Measurements from ENCODE around the gene COMMD10.
"Not testable (repeated sequence)": the region's sequence is repeated elsewhere in the genome, so short reads cannot be mapped to it uniquely, and the experiment has no call there.

Gene COMMD10

DNA sequence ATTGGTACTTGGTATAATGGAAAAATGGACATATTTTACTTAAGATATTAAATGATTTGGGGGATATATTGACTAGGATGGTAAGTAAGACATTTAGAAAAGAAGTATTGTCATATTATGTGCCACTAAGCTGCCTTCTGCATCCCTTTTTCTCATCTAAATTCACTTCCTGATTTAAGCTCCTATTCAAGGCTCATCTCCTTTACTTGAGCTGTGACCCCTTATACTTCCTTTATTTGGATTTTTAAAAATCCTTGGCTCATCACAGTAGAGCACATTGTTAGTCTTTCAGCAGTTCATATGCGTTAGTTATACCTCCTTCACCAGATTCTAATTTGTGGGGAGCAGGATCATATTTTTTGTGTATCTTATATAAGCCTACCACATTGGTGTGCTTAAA is 6.6 kb downstream of the COMMD10 start:
- in situ Hi-C loops (cut with MboI; ENCODE audit: low sequenced_read_pairs) = no loop called here

DNA sequence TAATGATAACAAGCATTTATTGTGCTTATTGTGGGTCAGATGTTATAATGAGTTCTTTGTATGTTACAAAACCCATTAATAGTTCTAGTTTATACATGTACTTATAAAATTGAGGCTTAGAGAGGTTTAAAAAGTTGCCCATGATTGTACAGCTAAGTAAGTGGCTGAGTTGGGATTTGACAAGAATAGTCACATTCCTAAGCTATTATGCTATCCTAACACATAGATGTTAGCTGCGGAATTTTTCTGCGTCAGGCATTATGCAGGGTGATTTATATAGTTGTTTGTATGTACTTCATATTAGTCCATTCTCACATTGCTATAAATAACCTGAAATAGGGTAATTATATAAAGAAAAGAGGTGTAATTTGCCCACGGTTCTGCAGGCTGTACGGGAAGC is 12.5 kb downstream of the COMMD10 start:
- in situ Hi-C loops (cut with MboI; ENCODE audit: low sequenced_read_pairs) = no loop called here

GRCh38 chr5:116098998-116099397 is 14.2 kb downstream of the COMMD10 start:
- in situ Hi-C loops (cut with MboI; ENCODE audit: low sequenced_read_pairs) = no loop called here

- in situ Hi-C loops (cut with MboI; ENCODE audit: low sequenced_read_pairs) = not testable (repeated sequence)
Measured at GRCh38 chr5:116104941-116105340, 20.1 kb downstream of the COMMD10 start.

DNA sequence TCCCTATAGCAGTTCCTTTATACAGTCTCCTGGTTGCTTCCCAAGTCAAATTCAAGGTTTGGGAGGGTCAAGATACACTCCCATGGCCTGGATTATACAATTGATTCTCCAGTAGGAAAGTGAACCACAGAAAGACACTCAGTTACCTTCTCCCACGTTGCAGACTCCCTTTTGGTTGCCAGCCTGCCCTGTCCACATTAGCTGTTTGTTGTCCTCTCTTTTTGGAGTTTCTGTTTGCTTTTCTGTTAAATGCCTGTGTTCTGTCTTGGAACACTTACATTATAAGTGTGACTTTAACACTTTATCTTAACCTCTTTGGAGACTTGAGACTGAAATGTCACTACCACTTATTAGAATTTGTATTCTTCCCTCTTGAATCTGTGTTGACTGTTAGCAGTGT is 30.3 kb downstream of the COMMD10 start:
- in situ Hi-C loops (cut with MboI; ENCODE audit: low sequenced_read_pairs) = no loop called here

DNA sequence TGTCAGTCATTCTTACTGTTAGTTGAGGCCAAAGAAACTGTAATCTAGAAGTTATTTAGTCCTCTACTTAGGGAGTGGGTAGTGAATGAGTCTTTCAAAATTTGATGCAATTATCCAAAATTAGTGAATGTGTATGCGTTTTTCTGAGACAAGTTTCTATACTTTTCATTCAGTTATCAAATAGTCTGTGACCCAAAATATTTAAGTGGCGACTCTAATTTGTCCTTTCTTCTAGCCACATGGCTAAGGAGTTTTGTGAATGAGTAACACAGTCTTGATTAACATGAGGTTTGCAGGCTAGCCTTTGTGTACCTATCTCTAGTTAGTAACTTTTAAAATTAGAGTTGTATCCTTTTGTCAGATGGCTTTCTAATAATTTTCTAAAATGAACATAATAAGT is 45.6 kb downstream of the COMMD10 start:
- in situ Hi-C loops (cut with MboI; ENCODE audit: low sequenced_read_pairs) = loop anchor here (25.0 kb wide), 1 partner anchor 807 kb away; no protein-coding TSS in a partner anchor

DNA sequence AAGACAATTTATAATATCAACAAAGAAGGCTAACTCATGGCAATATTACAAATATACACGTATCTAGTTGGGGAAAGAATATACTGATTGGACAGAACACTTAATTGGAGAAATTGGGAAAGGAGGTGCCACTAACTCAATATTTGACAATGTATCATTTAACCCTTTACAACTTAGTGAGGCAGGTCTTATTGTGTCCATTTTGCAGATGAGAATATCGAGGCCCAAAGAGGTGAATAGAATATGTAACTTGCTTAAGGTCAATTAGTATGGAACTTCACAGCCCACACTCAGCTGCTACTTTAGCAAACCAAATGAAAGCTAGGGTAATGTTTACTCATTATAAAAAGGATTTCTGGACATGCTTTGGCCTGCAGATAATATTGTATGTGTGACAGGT is 46.2 kb downstream of the COMMD10 start:
- in situ Hi-C loops (cut with MboI; ENCODE audit: low sequenced_read_pairs) = loop anchor here (25.0 kb wide), 1 partner anchor 806 kb away; no protein-coding TSS in a partner anchor

DNA sequence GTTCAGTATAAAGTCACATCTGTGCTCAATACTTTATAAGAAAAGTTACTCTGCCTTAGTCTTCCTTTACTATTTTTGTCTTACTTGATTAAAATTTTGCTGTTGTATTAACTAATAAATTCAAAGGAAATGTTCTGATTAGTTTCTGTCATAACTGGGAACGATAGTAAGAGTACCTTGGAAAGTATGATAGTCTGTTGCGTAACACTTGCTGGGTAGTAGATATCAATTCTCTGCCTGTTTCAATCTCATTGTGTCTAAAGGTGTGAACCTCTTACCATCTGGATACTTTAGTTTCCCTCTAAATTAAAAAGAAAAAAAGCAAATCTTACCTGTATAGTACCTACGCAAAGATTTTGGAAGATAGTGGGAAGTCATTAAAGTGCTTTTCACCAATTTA is 48.5 kb downstream of the COMMD10 start:
- in situ Hi-C loops (cut with MboI; ENCODE audit: low sequenced_read_pairs) = loop anchor here (25.0 kb wide), 1 partner anchor 804 kb away; no protein-coding TSS in a partner anchor

DNA sequence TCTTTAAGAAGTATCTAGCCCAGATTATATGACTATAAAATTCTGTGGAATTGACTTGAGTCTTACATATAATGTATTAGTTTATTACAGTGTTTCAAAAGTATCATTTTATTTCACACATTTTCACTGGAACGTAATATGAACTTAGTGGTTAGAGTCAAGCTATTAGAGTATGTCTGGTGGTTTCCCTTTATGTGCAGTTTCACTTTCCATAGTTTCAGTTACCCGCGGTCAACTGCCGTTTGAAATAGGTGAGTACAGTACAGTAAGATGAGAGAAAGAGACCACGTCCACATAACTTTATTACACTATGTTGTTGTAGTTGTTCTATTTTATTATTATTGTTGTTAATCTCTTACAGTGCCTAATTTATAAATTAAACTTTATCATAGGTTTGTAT is 50.5 kb downstream of the COMMD10 start:
- in situ Hi-C loops (cut with MboI; ENCODE audit: low sequenced_read_pairs) = loop anchor here (25.0 kb wide), 1 partner anchor 802 kb away; no protein-coding TSS in a partner anchor

GRCh38 chr5:116137544-116138378 is 52.9 kb downstream of the COMMD10 start:
- in situ Hi-C loops (cut with MboI; ENCODE audit: low sequenced_read_pairs) = loop anchor here (25.0 kb wide), 1 partner anchor 800 kb away; no protein-coding TSS in a partner anchor

GRCh38 chr5:116142495-116142894 is 57.7 kb downstream of the COMMD10 start:
- in situ Hi-C loops (cut with MboI; ENCODE audit: low sequenced_read_pairs) = loop anchor here (25.0 kb wide), 1 partner anchor 795 kb away; no protein-coding TSS in a partner anchor

DNA sequence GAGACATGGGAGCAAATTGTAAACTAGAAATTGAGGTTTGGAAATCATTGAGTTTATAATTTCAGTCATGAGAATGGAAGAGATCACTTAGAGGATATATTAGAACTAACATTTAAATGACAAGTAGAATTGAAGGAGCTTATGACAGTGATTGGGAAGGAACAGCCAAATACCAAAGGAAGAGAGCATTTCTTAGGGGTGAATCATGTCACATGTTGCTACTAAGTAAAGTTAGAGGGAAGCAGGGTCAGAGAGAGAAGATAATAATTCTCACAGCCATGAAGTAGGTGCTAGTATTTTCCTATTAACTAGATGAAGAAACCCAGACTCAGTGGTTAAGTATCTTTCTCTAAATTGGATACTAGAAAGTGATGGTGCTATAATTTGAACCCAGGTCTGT is 59.3 kb downstream of the COMMD10 start:
- in situ Hi-C loops (cut with MboI; ENCODE audit: low sequenced_read_pairs) = loop anchor here (25.0 kb wide), 1 partner anchor 793 kb away; no protein-coding TSS in a partner anchor

DNA sequence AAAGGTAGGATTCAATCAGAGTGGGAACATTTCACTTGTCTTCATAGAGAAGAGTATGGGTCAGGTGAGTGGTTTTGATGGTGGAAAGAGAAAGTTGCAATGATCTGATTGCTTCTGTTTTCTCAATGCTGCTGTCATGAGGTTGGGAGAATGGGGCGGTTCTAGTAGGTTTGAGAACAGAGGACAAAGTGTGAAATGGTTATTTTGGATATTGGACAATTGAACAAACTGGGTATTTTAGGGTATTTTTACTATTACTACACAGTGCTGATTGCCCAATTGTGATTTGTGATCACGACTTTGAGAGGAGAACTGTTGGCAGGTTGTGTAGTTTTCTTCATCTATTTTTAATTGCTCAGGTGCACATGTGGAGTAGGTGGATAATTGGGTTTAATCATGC is 60.2 kb downstream of the COMMD10 start:
- in situ Hi-C loops (cut with MboI; ENCODE audit: low sequenced_read_pairs) = loop anchor here (25.0 kb wide), 1 partner anchor 792 kb away; no protein-coding TSS in a partner anchor

- in situ Hi-C loops (cut with MboI; ENCODE audit: low sequenced_read_pairs) = loop anchor here (25.0 kb wide), 1 partner anchor 792 kb away; no protein-coding TSS in a partner anchor
Measured at GRCh38 chr5:116145416-116145815, 60.6 kb downstream of the COMMD10 start.

- in situ Hi-C loops (cut with MboI; ENCODE audit: low sequenced_read_pairs) = no loop called here
Measured at GRCh38 chr5:116152169-116152568, 67.3 kb downstream of the COMMD10 start.

GRCh38 chr5:116153687-116154174 is 68.9 kb downstream of the COMMD10 start:
- in situ Hi-C loops (cut with MboI; ENCODE audit: low sequenced_read_pairs) = no loop called here

GRCh38 chr5:116154252-116154651 is 69.4 kb downstream of the COMMD10 start:
- in situ Hi-C loops (cut with MboI; ENCODE audit: low sequenced_read_pairs) = no loop called here

GRCh38 chr5:116154931-116155330 is 70.1 kb downstream of the COMMD10 start:
- in situ Hi-C loops (cut with MboI; ENCODE audit: low sequenced_read_pairs) = no loop called here

DNA sequence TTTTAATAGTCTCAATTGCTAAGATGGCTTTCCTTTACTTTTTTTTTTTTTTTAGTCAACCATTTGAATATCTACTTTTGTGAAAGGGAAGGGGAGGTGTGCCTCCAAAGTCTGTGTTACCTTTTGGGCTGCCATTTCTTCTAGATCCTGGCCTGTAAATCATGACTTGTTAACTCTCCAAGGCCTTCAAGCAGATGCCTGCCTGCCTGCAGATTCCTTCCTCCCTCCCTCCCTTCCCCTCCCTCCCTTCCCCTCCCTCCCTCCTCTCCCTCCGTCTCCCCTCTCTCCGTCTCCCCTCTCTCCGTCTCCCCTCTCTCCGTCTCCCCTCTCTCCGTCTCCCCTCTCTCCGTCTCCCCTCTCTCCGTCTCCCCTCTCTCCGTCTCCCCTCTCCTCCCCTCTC is 73.1 kb downstream of the COMMD10 start:
- in situ Hi-C loops (cut with MboI; ENCODE audit: low sequenced_read_pairs) = no loop called here

GRCh38 chr5:116159006-116159405 is 74.2 kb downstream of the COMMD10 start:
- in situ Hi-C loops (cut with MboI; ENCODE audit: low sequenced_read_pairs) = no loop called here

DNA sequence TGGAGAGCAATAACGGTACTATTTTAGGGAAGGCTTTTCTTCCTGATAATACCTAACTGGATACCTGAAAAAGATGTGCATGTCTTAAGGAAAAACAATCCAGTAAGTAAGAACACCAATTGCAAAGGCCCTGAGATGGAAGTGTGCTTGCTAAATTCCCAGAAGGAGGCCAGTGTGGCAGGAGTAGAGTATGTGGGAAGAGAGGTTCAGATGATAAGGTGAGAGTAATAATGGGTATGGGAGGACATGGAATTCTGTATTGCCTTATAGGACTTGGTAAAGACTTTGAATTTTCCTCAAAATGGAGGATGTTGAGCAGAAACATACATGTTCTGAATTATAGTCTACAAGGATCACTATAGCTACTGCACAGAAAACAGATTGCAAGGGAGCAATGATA is 89.3 kb downstream of the COMMD10 start:
- in situ Hi-C loops (cut with MboI; ENCODE audit: low sequenced_read_pairs) = no loop called here

- in situ Hi-C loops (cut with MboI; ENCODE audit: low sequenced_read_pairs) = no loop called here
Measured at GRCh38 chr5:116176121-116176520, 91.3 kb downstream of the COMMD10 start.
